ACC112 (cell line): ENCODE measurements around the gene MAS1.

Experiments
- H2AFZ ChIP-seq: fragments of 200-600 bp; sonication (generic); one replicate; pipeline ENCODE4 v1.6.0; 2017; ENCODE audit warnings: antibody characterized with exemption, low read length; ENCODE audit not compliant: unreplicated experiment
- H3K27ac ChIP-seq: fragments of 200-600 bp; sonication (generic); 2 replicates; pipeline ENCODE4 v1.5.1; 2014; ENCODE audit warnings: low read depth, mild to moderate bottlenecking, antibody characterized with exemption, low read length, moderate library complexity
- H3K27me3 ChIP-seq: fragments of 200-600 bp; sonication (generic); 2 replicates; pipeline ENCODE4 v1.6.1; 2014; ENCODE audit warnings: mild to moderate bottlenecking, antibody characterized with exemption, low read length, moderate library complexity, mixed read lengths; ENCODE audit not compliant: insufficient read depth
- H3K36me3 ChIP-seq: fragments of 200-600 bp; sonication (generic); 2 replicates; pipeline ENCODE4 v1.6.1; 2016; ENCODE audit warnings: mild to moderate bottlenecking, antibody characterized with exemption, low read length, moderate library complexity, mixed read lengths; ENCODE audit not compliant: insufficient read depth
- H3K4me1 ChIP-seq: fragments of 200-600 bp; sonication (generic); one replicate; pipeline ENCODE4 v1.6.1; 2016; ENCODE audit warnings: low read length, mixed read lengths; ENCODE audit not compliant: insufficient read depth, unreplicated experiment, control insufficient read depth
- H3K4me3 ChIP-seq: fragments of 200-600 bp; sonication (generic); 2 replicates; pipeline ENCODE4 v1.5.1; 2014; ENCODE audit warnings: mild to moderate bottlenecking, low read depth, low read length
- H3K79me2 ChIP-seq: fragments of 200-600 bp; sonication (generic); one replicate; pipeline ENCODE4 v1.6.0; 2016; ENCODE audit warnings: low read length; ENCODE audit not compliant: control insufficient read depth, unreplicated experiment, insufficient read depth

MAS1 gene

GRCh38 chr6:159934181-159934580 lies 43.4 kb downstream of the MAS1 start:
- Histone ChIP-seq H2AFZ (no peak overlapping the region), H3K27me3 (no peaks in the 10 kb centered on the region), H3K79me2 (no peaks in the 10 kb centered on the region), H3K4me1 (peaks cover 24% of the 10 kb centered on the region), H3K27ac (peak overlapping the region; percentile 86; the same call in 1 of the 2 replicates), H3K36me3 (no peaks in the 10 kb centered on the region), H3K4me3 (0 out of 2 replicates have a peak overlapping the region, but pooled peaks have one; percentile 20)

DNA sequence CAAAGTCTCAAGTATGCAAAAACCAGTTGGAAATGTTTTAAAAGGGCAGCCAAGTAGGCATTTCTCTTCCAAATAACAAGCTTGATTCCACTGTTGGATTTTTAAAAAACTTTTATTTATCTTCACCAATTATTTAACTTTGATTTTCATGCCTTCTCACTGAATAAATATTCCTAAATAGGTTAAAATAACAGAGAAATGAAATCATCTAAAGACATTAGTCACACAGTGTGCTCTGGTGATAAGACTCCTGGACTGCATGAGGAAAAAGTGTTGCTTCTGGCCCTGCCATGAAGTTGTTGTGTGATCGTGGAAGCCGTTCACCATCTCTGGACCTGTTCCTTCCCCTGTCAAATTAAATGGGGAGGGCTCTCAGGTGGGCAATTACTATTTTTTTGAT lies 44.3 kb downstream of the MAS1 start:
- H3K27me3 ChIP-seq: no peaks in the 10 kb centered on the region
- H3K79me2 ChIP-seq: no peaks in the 10 kb centered on the region
- peak overlapping the region; percentile 86 for H3K27ac ChIP-seq
- peaks cover 20% of the 10 kb centered on the region for H3K4me1 ChIP-seq
- peak overlapping the region; percentile 32 for H3K4me3 ChIP-seq
- H3K36me3 ChIP-seq: no peaks in the 10 kb centered on the region
- no peak overlapping the region for H2AFZ ChIP-seq

DNA sequence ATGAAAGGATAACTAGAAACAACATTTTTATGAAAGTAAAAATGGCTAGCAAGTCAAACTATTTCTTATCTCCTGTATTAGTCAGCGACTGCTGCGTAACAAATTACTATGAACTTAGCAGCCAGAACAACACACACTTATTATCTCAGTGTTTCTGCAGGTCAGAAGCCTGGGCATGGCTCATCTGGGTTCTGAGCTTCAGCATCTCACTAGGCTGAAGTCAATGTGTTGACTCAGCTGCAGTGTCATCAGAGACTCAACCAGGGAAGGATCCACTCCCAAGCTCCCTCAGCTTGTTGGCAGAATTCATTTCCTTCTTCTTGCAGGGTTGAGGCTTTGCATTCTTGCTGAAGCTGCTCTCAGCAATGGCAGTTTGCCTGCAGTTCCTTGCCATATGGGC lies 44.8 kb downstream of the MAS1 start:
- Histone ChIP-seq H3K36me3 (no peaks in the 10 kb centered on the region), H3K27me3 (no peaks in the 10 kb centered on the region), H3K4me1 (peaks cover 16% of the 10 kb centered on the region), H3K79me2 (no peaks in the 10 kb centered on the region), H2AFZ (no peak overlapping the region), H3K4me3 (no peak overlapping the region), H3K27ac (peak overlapping the region; percentile 86)

DNA sequence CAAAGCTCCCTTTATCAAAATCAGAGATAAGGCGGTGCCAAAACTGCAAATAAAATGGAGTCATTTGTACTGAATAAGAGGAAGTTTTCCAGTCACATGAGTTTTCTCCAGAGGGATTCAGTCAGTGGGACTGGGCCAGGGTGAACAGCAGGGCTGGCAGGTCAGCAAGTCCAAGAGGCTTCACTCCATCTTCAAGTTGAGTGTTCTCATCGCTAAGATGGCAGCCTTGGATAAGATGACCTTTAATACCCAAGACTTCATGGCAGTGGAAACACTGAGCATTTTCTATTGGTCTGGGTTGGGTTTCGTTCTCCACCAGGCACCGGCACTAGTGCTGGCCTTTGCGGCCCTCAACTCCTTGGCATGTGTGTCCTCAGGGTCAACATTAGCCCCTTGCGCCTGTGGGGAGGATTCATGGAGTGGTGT lies 48.8 kb downstream of the MAS1 start:
- no peaks in the 10 kb centered on the region for H3K36me3 ChIP-seq
- H3K27ac ChIP-seq: no peak overlapping the region
- H2AFZ ChIP-seq: no peak overlapping the region
- H3K79me2 ChIP-seq: no peaks in the 10 kb centered on the region
- peaks cover 29% of the 10 kb centered on the region for H3K4me1 ChIP-seq
- H3K4me3 ChIP-seq: no peak overlapping the region
- H3K27me3 ChIP-seq: no peaks in the 10 kb centered on the region
